HepG2 (cell line): ENCODE measurements around the gene AIP. TPM values are rescaled to one million over a fixed set of nuclear protein-coding genes. Genes with fewer than 3 reads are reported as not detected.

Experiments
- ATAC-seq: fragments of 200-7000 bp; cut with Tn5 transposase; 3 replicates; pipeline ENCODE4 v1.9.1; 2020; ENCODE audit warnings: mild to moderate bottlenecking, moderate library complexity
- BruUV-seq: library from RNA; stranded (reverse); fragments of 400-500 nt; replicated peaks from 2 replicates; lab custom pipeline; 2021; lab: Mats Ljungman, UMichigan
- CTCF ChIA-PET: fragments of 300-600 bp; formaldehyde crosslinking; extraction: SDS; loops from one replicate; lab custom pipeline; 2021; ENCODE audit warnings: low total read pairs, inconsistent platforms, low intra/inter-chr PET ratio; lab: Yijun Ruan, JAX
- POLR2A ChIA-PET: fragments of 350-600 bp; sonication (Branson Sonifier 250); formaldehyde crosslinking; loops from one replicate; lab custom pipeline; 2020; ENCODE audit warnings: antibody characterized with exemption, inconsistent platforms; lab: Yijun Ruan, JAX
- DNase-seq: peaks from one replicate; pipeline ENCODE4 v3.0.0-alpha.2; 2015; ENCODE audit warnings: low spot score
- FAIRE-seq: peaks from 3 replicates; lab custom pipeline; 2011; peaks lifted over from hg19 to GRCh38; lab: Jason Lieb, UNC
- H2AFZ ChIP-seq: one replicate; pipeline ENCODE4 v1.6.1; 2011; ENCODE audit warnings: low read length, inconsistent platforms
- H3K27ac ChIP-seq: fragments of 300-600 bp; 3 replicates; pipeline ENCODE4 v1.8.0; 2011; ENCODE audit warnings: mixed run types, mild to moderate bottlenecking, mixed read lengths, low read length, inconsistent platforms; ENCODE audit not compliant: insufficient read depth; ENCODE audit errors: extremely low read length
- H3K27me3 ChIP-seq, 2 experiments: fragments of 200-600 bp in 1 of 2; 2 replicates in 1 of 2; 3 replicates in 1 of 2; pipeline versions ENCODE4 v1.6.0 to v1.8.0; 2011; ENCODE audit warnings: low read length in 2 of 2, mild to moderate bottlenecking in 2 of 2, moderate library complexity in 2 of 2, inconsistent platforms in 1 of 2; ENCODE audit not compliant: insufficient read depth in 2 of 2, control insufficient read depth in 1 of 2
- H3K36me3 ChIP-seq, 2 experiments: fragments of 200-600 bp in 1 of 2; replicated peaks in 1 of 2; 2 replicates in 1 of 2; 3 replicates in 1 of 2; pipeline versions ENCODE4 v1.5.1 to v1.8.0; 2011; ENCODE audit warnings: low read length in 2 of 2, inconsistent platforms in 1 of 2; ENCODE audit not compliant: insufficient read depth in 2 of 2, control insufficient read depth in 1 of 2
- H3K4me1 ChIP-seq: 2 replicates; pipeline ENCODE4 v1.5.1; 2012; ENCODE audit warnings: low read length, inconsistent platforms; ENCODE audit not compliant: insufficient read depth
- H3K4me2 ChIP-seq: 2 replicates; pipeline ENCODE4 v1.6.0; 2011; ENCODE audit warnings: low read depth, low read length, inconsistent platforms
- H3K4me3 ChIP-seq, 3 experiments: fragments of 200-600 bp in 1 of 3; sonication (generic), shearing (Covaris generic) in 1 of 3; replicated peaks in 1 of 3; 2 replicates each; pipeline ENCODE4 v1.5.1; 2011 to 2016; ENCODE audit warnings: low read length in 3 of 3, inconsistent platforms in 2 of 3, low read depth in 2 of 3, mild to moderate bottlenecking in 2 of 3, control low read depth in 1 of 3, mixed read lengths in 1 of 3; ENCODE audit not compliant: insufficient read depth in 1 of 3
- H3K79me2 ChIP-seq: one replicate; pipeline ENCODE4 v1.6.1; 2011; ENCODE audit warnings: low read length, inconsistent platforms; ENCODE audit not compliant: insufficient read depth
- H3K9ac ChIP-seq: 2 replicates; pipeline ENCODE4 v1.6.0; 2011; ENCODE audit warnings: mild to moderate bottlenecking, low read depth, low read length, inconsistent platforms; ENCODE audit not compliant: insufficient read depth
- H3K9me3 ChIP-seq: 2 replicates; pipeline ENCODE4 v1.5.1; 2012; ENCODE audit warnings: mild to moderate bottlenecking, low read length
- H4K20me1 ChIP-seq: 2 replicates; pipeline ENCODE4 v1.6.0; 2011; ENCODE audit warnings: inconsistent platforms, mild to moderate bottlenecking, low read length, moderate library complexity; ENCODE audit not compliant: insufficient read depth
- GLI4 ChIP-seq: sonication (generic); formaldehyde crosslinking; IDR thresholded peaks from 2 replicates; pipeline ENCODE4 v1.5.1; 2020; ENCODE audit warnings: missing genetic modification reagents, mild to moderate bottlenecking, moderate library complexity, borderline replicate concordance
- ISL2 ChIP-seq: sonication (generic); formaldehyde crosslinking; IDR thresholded peaks from 2 replicates; pipeline ENCODE4 v1.5.0; 2020; ENCODE audit warnings: missing genetic modification reagents
- KDM2A ChIP-seq: sonication (generic); formaldehyde crosslinking; IDR thresholded peaks from 2 replicates; pipeline ENCODE4 v1.4.0; 2020; ENCODE audit warnings: low read depth, missing genetic modification reagents, borderline replicate concordance
- POLR2G ChIP-seq: fragments of 200-400 bp; formaldehyde crosslinking; IDR thresholded peaks from 2 replicates; pipeline ENCODE4 v1.6.1; 2018; ENCODE audit warnings: mild to moderate bottlenecking, low read depth, low read length, moderate library complexity
- ZNF629 ChIP-seq: sonication (generic); formaldehyde crosslinking; conservative IDR thresholded peaks from 2 replicates; pipeline ENCODE4 v1.5.0; 2020; ENCODE audit warnings: missing genetic modification reagents
- WGBS: methylation state at CpG from one replicate; pipeline ENCODE4 v1.1.6; 2017; ENCODE audit warnings: low lambda C conversion rate; 5-methylcytosine and 5-hydroxymethylcytosine counted together
- in situ Hi-C: cut with HindIII; loops from 2 replicates; pipeline ENCODE4 v1.10.0; 2017; ENCODE audit warnings: low pct_unique_long_range_greater_than_20kb; ENCODE audit not compliant: extremely low pct_ligation_motif_present
- intact Hi-C: fragments of 100-400 bp; cut with micrococcal nuclease; formaldehyde crosslinking; loops from one replicate; pipeline ENCODE4 v1.10.0; 2022; ENCODE audit not compliant: unreplicated experiment
- polyA plus RNA-seq, 8 experiments: library from polyadenylated mRNA; depleted of rRNA in 3 of 8; stranded (reverse) in 7 of 8; unstranded in 1 of 8; fragments of >200 nt; fragmentation: Illumina TruSeq in 4 of 8; extraction: Trizol in 4 of 8; gene quantifications; 2 replicates each; pipeline versions ENCODE4 v1.2.1 to v1.2.3, GENCODE V29; 2011 to 2016; ENCODE audit warnings: low read depth in 4 of 8, missing spikeins in 1 of 8, mixed read lengths in 1 of 8; ENCODE audit not compliant: insufficient read depth in 1 of 8
- total RNA-seq, 5 experiments: library from RNA; depleted of rRNA; stranded (reverse); fragments of >200 nt; fragmentation: Illumina TruSeq; extraction: Trizol; gene quantifications; 2 replicates each; pipeline ENCODE4 v1.2.3, GENCODE V29; 2016; ENCODE audit warnings: low read depth in 1 of 5
- TF ChIP-seq, protein P1 (sequence below): sonication (generic); formaldehyde crosslinking; IDR thresholded peaks from 2 replicates; pipeline ENCODE4 v1.4.0; 2020; ENCODE audit warnings: missing genetic modification reagents
- TF ChIP-seq, protein P2 (sequence below): sonication (generic); formaldehyde crosslinking; IDR thresholded peaks from 2 replicates; pipeline ENCODE4 v1.8.0; 2022; ENCODE audit warnings: missing genetic modification reagents, mild to moderate bottlenecking, moderate library complexity, borderline replicate concordance
- TF ChIP-seq, protein P3 (sequence below): IDR thresholded peaks from 2 replicates; pipeline ENCODE4 v1.6.1; 2012; ENCODE audit warnings: inconsistent platforms
- TF ChIP-seq, protein P4 (sequence below): sonication (generic); formaldehyde crosslinking; IDR thresholded peaks from 2 replicates; pipeline ENCODE4 v1.4.0; 2020; ENCODE audit warnings: missing genetic modification reagents, borderline replicate concordance

AIP gene
- total and polyA plus RNA-seq, 2 of the 13 experiments (the other 11 are each of a cell fraction or from before 2014, with no cell fraction given) = 51.8 to 110 TPM

DNA sequence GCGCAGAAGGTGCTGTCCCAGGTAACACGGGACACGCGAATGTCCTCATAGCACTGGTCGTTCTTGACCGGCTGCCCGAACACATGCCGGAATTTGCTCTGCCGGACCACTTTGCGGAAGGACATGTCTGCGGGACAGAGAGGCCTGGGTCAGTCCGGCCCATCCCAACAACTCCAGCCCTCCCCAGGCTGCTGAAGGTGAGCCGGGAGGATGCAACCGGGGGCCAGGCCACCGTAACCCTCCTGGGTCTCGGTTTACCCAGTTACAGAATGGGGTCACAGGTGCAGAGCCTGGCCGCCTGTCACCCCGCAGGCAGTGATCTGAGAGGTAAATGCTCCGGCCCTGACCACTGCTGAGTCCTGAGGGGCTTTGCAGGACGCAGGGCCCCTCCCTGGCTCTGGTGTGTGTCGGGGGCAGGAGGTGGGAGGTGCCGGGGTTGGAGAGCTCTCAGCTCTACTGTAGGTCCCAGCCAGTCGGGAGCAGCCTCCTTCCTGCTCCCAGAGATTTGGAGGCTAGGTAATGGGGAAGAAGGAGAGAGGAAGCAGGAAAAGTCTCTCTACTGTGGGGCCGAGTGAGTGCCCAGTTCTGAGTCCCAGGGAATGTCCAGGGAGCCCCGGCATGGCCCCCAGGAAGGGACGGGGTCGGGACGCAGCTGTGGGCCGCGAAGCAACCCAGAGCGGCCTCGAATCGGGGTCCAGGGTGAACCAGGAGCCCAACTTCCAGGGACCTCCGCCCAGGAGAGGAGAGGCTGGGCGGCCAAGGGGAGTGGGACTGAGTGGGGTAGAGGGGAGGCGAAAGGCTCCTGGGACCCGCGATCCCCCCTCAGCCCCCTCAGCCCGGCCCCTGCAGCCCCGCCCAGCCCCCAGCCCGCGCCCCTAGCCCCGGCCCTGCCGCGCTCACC is 40.1 kb upstream of the AIP start:
- CTCF ChIA-PET = no interaction called here
- H3K36me3 ChIP-seq = peaks cover 0 to 4% of the 10 kb centered on the region in 2 experiments; a peak in 2 of 5 replicates
- no peak for DNase-seq
- peak overlapping the region; percentile 63 for H3K27ac ChIP-seq
- no TSS peak for BruUV-seq
- H3K79me2 ChIP-seq = peaks cover 3% of the 10 kb centered on the region
- peak overlapping the region; percentile 84 to 97 (median 92) for H3K4me3 ChIP-seq
- 4% methylated on average over 14 of the region's 45 CpGs for WGBS
- in situ Hi-C loops = no loop called here
- H3K4me1 ChIP-seq = peaks cover 27% of the 10 kb centered on the region
- no peak for FAIRE-seq
- peak; percentile 29 for ATAC-seq
- no peaks in the 10 kb centered on the region for H4K20me1 ChIP-seq
- TF ChIP-seq GLI4 (no peak), POLR2G (0 out of 2 replicates have a peak, but pooled peaks have one; percentile 31), ISL2 (0 out of 2 replicates have a peak, but pooled peaks have one; percentile 28), KDM2A (CRISPR knock-in tag) (peak; percentile 29; the same call in 1 of the 2 replicates), ZNF629 (CRISPR knock-in tag) (peak; percentile 80)
- TF ChIP-seq, protein P1, sequence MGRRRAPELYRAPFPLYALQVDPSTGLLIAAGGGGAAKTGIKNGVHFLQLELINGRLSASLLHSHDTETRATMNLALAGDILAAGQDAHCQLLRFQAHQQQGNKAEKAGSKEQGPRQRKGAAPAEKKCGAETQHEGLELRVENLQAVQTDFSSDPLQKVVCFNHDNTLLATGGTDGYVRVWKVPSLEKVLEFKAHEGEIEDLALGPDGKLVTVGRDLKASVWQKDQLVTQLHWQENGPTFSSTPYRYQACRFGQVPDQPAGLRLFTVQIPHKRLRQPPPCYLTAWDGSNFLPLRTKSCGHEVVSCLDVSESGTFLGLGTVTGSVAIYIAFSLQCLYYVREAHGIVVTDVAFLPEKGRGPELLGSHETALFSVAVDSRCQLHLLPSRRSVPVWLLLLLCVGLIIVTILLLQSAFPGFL (CRISPR knock-in tag) = no peak
- TF ChIP-seq, protein P2, sequence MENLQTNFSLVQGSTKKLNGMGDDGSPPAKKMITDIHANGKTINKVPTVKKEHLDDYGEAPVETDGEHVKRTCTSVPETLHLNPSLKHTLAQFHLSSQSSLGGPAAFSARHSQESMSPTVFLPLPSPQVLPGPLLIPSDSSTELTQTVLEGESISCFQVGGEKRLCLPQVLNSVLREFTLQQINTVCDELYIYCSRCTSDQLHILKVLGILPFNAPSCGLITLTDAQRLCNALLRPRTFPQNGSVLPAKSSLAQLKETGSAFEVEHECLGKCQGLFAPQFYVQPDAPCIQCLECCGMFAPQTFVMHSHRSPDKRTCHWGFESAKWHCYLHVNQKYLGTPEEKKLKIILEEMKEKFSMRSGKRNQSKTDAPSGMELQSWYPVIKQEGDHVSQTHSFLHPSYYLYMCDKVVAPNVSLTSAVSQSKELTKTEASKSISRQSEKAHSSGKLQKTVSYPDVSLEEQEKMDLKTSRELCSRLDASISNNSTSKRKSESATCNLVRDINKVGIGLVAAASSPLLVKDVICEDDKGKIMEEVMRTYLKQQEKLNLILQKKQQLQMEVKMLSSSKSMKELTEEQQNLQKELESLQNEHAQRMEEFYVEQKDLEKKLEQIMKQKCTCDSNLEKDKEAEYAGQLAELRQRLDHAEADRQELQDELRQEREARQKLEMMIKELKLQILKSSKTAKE = no peak
- TF ChIP-seq, protein P3, sequence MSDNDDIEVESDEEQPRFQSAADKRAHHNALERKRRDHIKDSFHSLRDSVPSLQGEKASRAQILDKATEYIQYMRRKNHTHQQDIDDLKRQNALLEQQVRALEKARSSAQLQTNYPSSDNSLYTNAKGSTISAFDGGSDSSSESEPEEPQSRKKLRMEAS = no peak
- TF ChIP-seq, protein P4, sequence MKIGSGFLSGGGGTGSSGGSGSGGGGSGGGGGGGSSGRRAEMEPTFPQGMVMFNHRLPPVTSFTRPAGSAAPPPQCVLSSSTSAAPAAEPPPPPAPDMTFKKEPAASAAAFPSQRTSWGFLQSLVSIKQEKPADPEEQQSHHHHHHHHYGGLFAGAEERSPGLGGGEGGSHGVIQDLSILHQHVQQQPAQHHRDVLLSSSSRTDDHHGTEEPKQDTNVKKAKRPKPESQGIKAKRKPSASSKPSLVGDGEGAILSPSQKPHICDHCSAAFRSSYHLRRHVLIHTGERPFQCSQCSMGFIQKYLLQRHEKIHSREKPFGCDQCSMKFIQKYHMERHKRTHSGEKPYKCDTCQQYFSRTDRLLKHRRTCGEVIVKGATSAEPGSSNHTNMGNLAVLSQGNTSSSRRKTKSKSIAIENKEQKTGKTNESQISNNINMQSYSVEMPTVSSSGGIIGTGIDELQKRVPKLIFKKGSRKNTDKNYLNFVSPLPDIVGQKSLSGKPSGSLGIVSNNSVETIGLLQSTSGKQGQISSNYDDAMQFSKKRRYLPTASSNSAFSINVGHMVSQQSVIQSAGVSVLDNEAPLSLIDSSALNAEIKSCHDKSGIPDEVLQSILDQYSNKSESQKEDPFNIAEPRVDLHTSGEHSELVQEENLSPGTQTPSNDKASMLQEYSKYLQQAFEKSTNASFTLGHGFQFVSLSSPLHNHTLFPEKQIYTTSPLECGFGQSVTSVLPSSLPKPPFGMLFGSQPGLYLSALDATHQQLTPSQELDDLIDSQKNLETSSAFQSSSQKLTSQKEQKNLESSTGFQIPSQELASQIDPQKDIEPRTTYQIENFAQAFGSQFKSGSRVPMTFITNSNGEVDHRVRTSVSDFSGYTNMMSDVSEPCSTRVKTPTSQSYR (CRISPR knock-in tag) = no peak
- POLR2A ChIA-PET = interaction anchor here (0.6 to 1.4 kb wide), 6 partner anchors 9 to 51 kb away, joined by 3 to 10 read pairs (median 4); partner anchors contain the start of genes GPR152, PPP1CA, RAD9A and RPS6KB2
- intact Hi-C loops = loop anchor here (2.0 kb wide), 1 partner anchor 14 kb away; the partner anchor contains the start of gene RPS6KB2
- peak overlapping the region; percentile 87 for H3K4me2 ChIP-seq
- peak overlapping the region; percentile 83 for H3K9ac ChIP-seq
- no peak overlapping the region for H2AFZ ChIP-seq
- H3K9me3 ChIP-seq = no peaks in the 10 kb centered on the region
- H3K27me3 ChIP-seq = peaks cover 0 to 1% of the 10 kb centered on the region in 2 experiments; a peak in 1 of 5 replicates
